Measurements from ENCODE around the gene RGP1. TPM values are rescaled to one million over a fixed set of nuclear protein-coding genes. Genes with fewer than 3 reads are reported as not detected.

The RGP1 gene
- total and polyA plus RNA-seq, 9 of the 15 experiments (the other 6 are each of a cell fraction or from before 2014, with no cell fraction given) = 0.42 to 13.8 (median 6.7) TPM

GRCh38 chr9:35748858-35749514 is at the start of gene RGP1, which contains the start of gene GBA2 (continued):
- TF ChIP-seq CHD7 (IDR thresholded peaks at IDR 0.05; ENCODE audit: low read depth, low read length) (no peak), ZBTB40 (IDR thresholded peaks at IDR 0.05) (peak; percentile 91), ZBTB40 (CRISPR knock-in tag; IDR thresholded peaks at IDR 0.05) (no peak), ATF3 (IDR thresholded peaks at IDR 0.05) (no peak), ATF3 (CRISPR knock-in tag; conservative IDR thresholded peaks at IDR 0.05) (no peak)
